Caki2 (cell line): ENCODE measurements around the gene TBC1D14. TPM values are rescaled to one million over a fixed set of nuclear protein-coding genes. Genes with fewer than 3 reads are reported as not detected.

Experiments used
- DNase-seq: peaks from one replicate; pipeline ENCODE4 v3.0.0-alpha.2; 2015; ENCODE audit warnings: low read depth
- in situ Hi-C: cut with HindIII; loops from 2 replicates; pipeline ENCODE4 v1.10.0; 2016; ENCODE audit warnings: low sequenced_read_pairs, low pct_unique_long_range_greater_than_20kb, mixed read lengths
- total RNA-seq: library from RNA; depleted of rRNA; stranded (reverse); fragments of >200 nt; shearing (Covaris generic); gene quantifications from 2 replicates; pipeline ENCODE4 v1.2.3, GENCODE V29; 2014; ENCODE audit warnings: low replicate concordance

TBC1D14 gene
- total RNA-seq, 1 experiment from 2014 or later: 78.4 TPM

DNA sequence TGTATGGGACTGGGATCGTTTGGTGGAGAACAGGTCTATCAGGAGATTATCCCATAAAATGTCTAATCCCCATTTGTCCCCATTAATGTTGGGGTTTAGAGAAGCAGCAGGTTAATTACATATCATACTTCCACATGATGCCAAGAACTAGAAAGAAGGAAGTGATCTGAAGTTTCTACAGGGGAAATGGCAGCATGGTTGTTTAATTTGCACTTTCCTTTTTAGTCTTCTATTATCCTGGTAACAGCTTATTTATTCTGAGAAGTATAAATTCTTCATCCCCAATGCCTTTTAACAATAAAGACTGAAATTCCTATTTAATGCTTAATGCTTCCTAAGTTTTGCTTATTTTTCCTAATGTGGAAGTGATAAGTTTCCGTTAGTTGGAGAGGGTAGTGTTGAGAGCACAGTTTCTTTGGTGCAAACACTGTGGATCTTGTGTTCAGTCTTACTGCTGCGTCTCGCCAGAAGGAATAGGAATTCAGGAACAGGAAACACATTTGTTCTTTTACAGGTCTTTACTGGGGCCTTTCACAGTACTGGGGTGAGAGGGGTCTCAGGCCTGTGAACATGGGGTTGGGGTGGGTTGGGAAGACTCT lies 74.0 kb downstream of the TBC1D14 start:
- in situ Hi-C loops: no loop called here
- no peak for DNase-seq

DNA sequence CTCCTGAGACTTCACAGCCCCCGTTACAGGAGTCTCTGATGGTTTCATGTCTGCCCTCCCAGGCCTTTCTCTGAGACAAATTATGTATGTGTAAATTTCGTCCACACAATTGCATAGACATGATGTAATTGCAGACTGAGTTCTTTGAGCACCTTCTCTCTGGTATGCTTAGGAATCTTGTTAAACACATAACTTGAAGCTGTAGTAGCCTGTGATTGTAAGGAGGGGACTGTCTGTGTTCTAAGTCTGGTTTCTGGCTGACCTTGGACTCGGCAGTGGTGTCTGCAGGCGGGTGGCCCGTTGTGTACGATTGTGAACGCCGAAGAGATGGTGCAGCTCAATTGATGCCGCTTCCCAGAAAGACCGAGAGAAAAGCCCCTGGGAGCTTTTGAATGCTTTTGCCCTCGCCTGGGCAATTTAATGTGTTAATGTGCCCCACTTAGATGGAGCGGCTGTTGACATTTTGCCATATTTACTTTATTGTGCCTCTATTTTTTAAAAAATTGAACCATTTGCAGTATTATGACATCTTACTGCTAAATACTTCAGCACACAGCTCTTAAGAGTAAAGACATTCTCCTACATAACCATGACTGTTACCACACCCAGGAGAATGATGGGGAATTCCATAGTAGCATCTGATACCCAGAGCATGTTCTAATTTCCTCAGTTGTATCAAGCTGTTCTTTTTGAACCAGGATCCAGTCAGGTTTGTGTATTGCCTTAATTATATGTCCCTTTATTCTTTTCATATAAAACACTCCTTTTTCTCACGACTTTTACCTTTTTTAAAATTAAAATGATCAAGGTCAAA lies 75.2 kb downstream of the TBC1D14 start:
- no peak for DNase-seq
- in situ Hi-C loops: no loop called here

DNA sequence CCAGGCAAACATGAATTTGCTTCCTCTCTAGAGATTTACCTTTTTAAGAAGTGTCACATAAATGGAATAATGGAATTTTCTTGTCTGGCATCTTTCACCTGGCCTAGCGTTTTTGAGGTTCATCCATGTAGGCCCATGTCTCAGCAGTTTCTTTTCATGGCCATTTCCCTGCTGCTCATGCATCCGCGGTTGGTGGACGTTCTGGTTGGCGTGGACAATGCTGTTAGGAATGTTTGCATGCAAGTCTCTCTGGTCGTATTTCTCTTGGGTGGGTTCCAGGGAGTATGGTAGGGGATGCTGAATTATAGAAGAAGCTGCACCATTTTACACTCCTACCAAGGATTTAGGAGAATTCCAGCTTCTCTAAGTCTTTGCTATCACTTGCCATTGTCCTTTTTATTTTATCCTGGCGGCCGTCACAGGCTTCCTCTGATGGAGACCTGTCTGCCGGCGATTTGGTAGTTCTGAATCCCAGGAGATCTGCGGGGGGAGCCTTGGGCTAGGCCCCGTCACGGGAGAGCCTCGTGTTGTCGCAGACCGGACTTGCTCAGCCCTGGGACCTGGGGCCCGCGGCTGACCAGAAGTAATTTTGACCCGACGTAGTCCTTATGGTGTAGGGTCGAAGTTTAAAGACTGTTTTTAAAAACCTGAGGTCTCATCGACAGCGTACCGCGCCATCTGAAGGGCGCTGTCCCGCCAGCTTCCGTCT lies 76.6 kb downstream of the TBC1D14 start:
- in situ Hi-C loops: no loop called here

DNA sequence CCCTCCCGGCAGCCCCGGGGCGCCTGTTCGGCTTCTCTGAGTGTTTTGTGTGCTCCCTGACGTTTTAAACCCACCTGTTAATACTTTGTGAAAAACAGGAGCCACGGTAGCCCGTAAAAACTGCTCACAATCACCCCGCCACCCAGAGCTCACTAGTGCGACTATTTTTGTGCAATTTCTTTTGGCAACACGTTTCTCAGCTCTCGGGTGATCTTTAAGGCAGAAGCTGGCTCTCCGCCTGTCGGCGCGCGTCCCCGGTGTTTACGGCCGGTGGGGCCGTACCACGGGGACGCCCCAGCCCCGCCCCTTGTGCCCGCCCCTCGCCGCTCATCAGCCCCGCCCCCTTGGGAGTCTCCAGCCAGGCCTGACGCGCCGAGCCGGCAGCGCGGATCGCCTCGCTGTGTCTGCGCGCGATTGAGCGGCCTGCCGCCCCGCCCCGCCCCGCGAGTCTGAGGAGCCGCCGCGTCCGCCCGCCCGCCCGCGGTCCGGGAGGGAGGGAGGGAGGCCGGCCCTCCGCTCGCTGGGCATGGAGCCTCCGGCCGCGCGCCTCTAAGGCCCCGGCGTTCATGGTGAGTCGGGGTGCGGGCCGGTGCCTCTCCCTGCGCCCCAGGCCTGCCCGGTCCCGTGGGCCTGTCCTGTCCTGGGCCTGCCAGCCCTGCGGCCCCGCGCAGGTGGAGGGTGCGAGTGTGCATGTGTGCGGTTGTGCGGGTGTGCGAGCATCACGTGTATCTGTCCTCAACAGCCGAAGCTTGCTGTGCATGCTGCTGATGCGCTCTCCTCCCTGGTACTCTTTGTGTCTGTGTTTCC lies 77.4 kb downstream of the TBC1D14 start:
- DNase-seq: peak; percentile 73
- in situ Hi-C loops: no loop called here

More for the DNA sequence above, 76.6 kb downstream of the TBC1D14 start:
- no peak for DNase-seq

DNA sequence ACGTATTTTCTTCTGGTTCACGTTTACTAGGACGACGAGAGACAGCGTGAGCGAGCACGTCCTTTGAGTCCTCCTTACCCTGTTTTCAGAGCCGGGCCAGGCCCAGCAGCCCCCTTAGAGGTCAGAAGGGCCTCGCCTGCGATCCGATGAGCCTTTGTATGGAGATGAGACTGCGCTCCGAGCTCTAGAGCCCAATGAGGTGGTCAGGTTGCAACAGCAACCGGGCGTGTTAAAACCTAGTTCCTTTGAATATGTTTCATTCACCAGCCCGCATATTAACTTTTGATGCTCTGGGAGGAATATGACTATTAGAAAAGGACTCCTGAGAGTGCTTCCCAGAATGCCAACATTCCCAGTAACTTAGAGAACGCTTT lies 77.9 kb downstream of the TBC1D14 start:
- no peak for DNase-seq
- in situ Hi-C loops: no loop called here

DNA sequence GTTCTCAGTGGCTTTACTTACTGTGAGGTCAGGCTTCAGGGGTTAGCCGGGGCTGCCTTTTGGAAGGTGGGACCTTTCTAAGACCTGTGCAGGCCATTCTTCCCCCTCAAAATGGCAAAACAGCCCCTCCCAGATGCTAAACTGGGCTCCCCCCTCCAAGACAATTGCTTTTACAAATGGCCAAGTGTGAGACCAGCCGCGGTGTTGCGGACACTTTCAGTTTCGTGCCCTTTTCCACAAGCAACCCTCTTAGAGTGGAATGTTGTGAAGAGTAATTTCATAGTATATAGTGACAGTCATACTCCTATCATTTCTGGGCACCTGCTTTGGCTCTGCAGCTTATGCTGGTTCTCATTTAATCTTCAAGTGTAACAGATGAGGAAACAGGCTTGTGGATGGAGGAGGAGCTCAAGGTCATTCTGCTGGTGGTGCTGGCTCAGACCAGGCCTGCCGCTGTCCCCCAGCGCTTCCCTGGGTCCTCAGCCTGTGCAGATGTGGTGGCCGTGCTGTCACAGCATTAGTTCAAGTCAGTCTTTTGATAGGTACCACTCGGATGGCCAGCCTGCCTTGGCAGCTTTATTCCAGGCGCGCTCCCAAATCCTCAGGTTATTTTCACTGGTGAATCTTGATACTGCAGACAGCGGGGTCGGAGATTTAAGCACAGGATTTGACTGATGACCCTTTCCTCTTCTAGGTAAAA lies 78.5 kb downstream of the TBC1D14 start:
- in situ Hi-C loops: no loop called here
- no peak for DNase-seq

DNA sequence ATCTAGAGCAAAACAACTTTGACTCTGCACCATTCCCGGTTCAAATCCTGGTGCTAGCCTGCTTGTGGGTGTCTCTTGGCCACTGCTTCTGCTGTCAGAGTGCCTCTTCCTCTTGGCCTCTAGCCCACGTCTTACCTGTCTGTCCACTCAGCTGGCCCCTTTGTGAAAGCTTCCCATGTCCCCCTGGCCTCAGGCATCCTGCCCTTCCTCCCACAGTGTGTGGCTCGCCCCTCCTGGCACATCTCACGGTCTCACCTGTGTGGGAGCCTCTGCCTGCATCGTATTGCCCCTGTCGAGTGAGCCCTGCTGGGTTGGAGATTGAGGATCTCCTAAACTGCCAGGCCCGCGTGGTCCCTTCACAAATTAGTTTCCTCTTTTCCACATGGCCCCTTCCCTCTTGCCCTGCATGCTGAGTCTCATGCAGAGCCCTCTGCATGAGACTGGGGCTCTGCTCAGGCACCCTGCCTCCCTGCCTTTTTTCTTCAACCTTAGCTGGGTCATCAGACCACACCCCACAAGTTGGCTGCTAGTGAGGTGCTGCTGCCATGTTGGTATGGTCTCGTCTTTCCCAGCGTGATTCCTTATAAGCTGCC lies 79.8 kb downstream of the TBC1D14 start:
- in situ Hi-C loops: no loop called here

DNA sequence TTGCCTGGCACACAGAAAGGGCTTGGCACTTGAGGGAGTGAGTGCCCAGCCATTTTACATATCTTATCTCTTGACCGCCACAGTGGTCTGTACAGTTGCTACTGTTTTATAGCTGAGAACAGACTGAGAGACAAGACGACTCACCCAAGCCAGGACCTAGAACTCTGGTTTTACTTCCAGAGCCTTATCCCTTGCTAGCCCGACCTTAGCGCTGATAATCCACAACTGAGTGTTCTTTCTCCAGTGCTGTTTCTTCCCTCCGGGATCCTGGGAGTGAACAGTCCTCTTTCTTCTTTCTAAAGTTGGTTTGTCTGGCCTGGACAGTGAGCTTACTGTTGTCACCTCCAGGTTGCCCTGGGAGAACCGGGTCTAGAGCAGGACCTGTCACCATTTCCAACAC lies 81.0 kb downstream of the TBC1D14 start:
- in situ Hi-C loops: no loop called here
- no peak for DNase-seq

More for the DNA sequence above, 79.8 kb downstream of the TBC1D14 start:
- no peak for DNase-seq

DNA sequence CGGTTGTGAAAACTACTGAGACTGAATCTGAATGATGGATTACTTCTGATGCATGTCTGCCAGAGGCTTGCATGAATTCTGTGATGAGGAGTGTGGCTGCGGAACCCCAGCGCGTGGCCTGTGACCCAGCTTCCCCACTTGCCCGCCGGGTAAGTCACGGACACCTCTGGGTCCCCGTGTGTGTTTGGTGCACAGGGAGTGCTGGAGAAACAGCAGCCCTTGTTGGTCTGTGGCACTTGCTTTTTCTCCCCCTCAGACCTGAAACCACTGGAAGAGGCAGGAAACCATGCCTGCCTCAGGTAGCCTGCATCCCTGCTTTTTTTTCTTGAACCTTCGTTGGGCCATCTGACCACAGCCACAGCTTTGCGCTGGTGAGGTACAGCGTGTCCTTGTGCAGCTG lies 81.6 kb downstream of the TBC1D14 start:
- in situ Hi-C loops: no loop called here
- no peak for DNase-seq

DNA sequence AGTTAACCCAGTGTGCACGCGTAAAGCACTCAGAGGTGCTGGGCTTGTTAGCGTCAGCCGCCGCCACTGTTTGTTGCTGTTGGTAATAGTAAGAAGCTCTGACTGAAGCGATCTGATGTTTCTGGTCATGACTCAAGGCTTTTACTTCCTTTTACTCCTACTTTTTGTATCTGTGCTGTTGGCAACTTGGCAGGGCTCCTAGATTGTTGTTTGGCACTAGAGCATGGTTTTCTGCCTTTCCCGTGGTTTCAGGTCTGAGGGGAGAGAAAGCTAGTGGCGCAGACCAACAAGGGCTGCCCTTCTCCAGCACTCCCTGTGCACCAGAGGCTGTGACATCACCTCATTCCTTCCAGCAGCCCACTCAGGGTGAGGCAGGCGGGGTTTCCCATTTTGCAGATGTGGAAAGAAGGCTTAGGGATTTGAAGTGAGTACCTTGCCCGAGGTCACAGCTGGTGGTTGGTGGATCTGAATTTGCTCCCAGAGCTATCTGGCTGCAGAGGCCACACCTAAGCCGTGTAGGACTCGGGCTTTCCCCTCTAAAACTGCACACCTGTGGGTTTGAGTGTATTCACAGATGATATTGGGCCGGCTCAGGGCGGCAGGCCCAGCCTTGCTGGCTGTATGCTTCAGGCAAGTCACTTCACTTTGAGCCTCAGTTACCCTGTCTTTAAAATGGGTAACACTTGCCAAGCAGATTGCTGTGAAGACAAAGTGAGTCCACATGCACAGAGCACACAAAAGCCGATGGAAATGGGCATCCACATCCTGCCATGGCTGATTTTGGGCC lies 82.3 kb downstream of the TBC1D14 start:
- in situ Hi-C loops: no loop called here
- DNase-seq: peak; percentile 74

DNA sequence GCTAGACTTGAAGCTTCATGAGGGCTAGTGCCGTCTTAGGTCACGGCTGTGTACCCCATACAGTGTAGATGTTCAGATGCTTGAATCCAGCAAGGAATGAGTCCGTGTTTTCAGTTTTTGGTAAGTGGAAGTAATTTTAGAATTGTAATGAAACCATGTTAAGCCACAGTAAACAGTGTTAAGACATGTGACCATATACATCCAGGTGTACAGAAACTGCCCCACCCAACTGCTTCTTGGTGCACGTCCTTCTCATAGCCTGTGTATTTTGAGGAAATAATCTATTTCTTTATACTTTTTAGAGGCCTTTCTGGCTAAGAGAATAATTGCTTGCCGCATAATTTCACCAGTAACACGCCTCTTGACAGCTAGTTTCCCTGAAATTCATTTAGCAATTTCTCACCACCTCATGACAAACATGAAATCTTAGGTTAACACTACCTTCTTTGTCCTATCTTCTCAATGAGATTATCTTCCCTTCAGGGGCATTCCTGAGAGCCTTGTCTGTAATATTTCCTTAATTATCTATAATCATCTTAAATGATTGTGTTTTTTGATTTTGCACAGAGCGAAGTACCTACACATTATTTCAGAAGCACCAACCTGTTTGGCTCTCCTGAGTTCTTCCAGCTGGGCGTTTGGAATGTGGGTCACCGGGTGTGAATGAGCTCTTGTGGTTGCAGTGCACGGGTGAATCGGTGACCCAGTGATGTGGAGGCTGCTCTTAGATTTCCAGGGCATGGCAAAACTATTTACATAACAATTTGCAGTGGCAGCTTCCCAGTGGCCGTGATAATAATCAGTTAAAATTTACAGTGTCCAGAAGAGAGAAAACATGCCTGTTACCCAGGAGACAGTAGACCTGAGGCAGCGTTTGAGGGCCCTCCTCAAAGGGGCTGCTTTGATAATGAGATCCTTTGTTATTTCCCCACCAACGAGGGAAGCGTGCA lies 83.4 kb downstream of the TBC1D14 start:
- in situ Hi-C loops: no loop called here
- DNase-seq: peak; percentile 44

DNA sequence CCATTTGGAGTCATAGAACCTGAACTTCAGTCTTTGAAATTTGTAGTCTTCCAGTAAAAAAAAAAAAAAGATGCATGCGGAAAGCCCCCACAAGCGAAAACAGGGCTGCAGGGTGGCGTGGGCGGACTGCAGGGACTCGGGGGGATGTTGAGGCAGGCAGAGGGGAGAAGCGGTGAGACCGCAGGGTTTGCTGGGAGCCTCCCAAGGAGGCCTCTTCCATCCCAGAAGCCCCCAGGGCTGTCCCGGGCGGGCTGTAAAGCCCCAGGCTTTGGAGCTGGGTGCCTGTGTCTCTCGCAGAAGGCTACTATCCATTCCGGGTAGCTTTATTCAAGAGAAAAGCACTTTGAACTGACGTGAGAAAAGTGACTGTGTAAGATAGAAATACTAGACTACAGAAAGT lies 86.9 kb downstream of the TBC1D14 start:
- DNase-seq: no peak
- in situ Hi-C loops: no loop called here

DNA sequence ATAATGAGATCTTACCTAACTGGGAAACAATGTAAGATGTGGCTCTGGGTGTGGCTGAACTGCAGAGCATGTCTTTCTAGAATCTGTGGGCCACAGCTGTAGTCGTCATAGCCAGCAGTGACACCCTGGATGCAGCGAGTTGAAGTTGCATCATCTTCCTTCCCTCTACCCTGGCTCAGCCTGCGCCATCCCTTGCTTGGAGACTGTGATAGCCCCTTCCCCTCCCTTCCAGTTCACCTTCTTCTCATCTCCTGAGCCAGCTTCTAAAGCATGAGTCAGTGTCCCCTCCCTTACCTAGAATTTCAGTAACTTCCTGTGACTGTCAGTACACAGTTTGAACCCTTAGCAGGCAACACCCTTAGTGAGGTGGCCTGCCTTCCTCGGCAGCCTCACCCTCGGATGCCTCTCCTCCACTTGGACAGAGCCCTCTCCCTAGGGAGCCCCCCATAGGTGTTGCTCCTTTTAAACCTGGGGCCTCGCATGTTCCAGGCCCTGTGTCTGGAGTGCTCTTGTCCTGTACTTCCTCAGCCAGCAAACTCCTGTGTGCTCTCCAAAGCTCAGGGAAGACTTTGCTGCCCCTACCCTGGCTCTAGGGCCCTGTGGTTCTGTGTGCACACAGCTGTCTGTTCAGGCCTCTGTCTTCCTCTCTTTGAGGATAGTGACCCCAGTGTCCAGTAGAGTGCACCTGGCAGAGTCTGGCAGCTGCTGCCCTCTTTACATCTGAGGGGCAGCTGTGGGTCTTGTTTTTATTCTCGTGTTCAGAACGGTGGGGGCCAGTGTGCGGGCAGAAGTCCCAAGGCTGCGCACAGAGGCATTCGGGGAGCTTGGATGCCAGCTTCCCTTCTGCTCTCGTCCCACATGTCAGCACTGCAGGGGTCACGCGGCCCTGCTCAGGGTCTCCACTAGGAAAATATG lies 89.8 kb downstream of the TBC1D14 start:
- in situ Hi-C loops: no loop called here
- peak; percentile 12 for DNase-seq

DNA sequence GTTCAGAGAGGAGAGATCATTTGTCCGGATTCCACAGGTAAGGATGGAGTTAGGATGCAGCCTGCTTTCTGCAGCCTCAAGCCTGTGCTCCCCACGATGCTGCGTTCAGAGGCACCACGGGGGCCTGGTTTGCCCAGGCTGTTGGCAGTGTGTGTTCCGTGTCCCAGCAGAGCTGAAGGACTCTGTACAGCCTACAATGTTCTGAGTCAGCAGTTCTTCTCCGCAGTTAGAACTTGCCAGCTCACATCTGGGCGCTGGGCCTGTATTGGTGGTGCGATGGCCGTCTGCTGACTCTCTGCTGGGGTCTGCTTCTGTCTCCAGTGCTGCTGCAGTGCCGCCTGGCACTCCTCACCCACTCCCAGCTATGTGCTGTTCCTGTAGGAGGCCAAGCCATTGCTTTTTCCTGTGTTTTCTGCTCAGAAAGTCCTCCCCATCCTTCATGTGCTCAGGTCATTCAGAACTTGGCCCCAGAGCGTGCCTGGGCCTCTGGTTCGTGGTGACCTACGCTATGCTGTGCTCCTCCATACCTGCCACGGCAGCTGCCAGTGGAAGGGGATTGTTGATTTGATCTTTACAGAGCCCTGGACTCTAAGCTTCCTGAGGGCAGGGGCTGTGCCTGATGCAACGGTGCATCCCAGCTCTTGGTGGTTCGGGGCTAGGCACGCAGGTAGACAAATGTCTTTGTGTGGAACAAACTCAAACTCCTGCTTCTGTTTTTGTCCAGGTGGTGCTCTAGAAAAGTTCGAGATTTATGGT lies 91.0 kb downstream of the TBC1D14 start:
- in situ Hi-C loops: no loop called here
- DNase-seq: no peak
